Glutamatergic neuron (in vitro differentiated cells): ENCODE measurements around the gene TMPRSS9. TPM values are rescaled to one million over a fixed set of nuclear protein-coding genes. Genes with fewer than 3 reads are reported as not detected.
A peak's percentile ranks its signal among the peaks of the same experiment; 100 is the strongest.

ENCODE experiments used
- DNase-seq: peaks from one replicate; pipeline ENCODE4 v3.0.0; 2022
- H3K27ac Mint-ChIP-seq: one replicate; pipeline ENCODE4 v1.8.0; 2020; ENCODE audit warnings: mild to moderate bottlenecking, mixed read lengths, inconsistent platforms; ENCODE audit not compliant: unreplicated experiment
- H3K27me3 Mint-ChIP-seq: one replicate; pipeline ENCODE4 v1.8.0; 2020; ENCODE audit warnings: mild to moderate bottlenecking, moderate library complexity, mixed read lengths, inconsistent platforms; ENCODE audit not compliant: unreplicated experiment
- H3K36me3 Mint-ChIP-seq: one replicate; pipeline ENCODE4 v1.8.0; 2020; ENCODE audit warnings: mild to moderate bottlenecking, mixed read lengths, inconsistent platforms; ENCODE audit not compliant: unreplicated experiment
- H3K4me1 Mint-ChIP-seq: one replicate; pipeline ENCODE4 v1.8.0; 2020; ENCODE audit warnings: mild to moderate bottlenecking, low read depth, mixed read lengths, inconsistent platforms; ENCODE audit not compliant: unreplicated experiment
- H3K4me3 Mint-ChIP-seq: one replicate; pipeline ENCODE4 v1.8.0; 2020; ENCODE audit warnings: mild to moderate bottlenecking, mixed read lengths, inconsistent platforms; ENCODE audit not compliant: unreplicated experiment
- H3K9me3 Mint-ChIP-seq: one replicate; pipeline ENCODE4 v1.8.0; 2020; ENCODE audit warnings: mild to moderate bottlenecking, moderate library complexity, mixed read lengths, inconsistent platforms; ENCODE audit not compliant: unreplicated experiment
- CTCF ChIP-seq: fragments of 200-600 bp; sonication (generic); IDR thresholded peaks from one replicate; pipeline ENCODE4 v1.5.0; 2021; ENCODE audit not compliant: partially characterized antibody, unreplicated experiment
- total RNA-seq: library from RNA; stranded (reverse); fragmentation: NEBNext Ultra II Directional; extraction: Animal tissue kit (Norgen Biotek cat#: 25700); gene quantifications from one replicate; pipeline ENCODE4 v1.2.1, GENCODE V29; 2021; ENCODE audit not compliant: unreplicated experiment

TMPRSS9 gene
- total RNA-seq, 1 donor from 2014 or later = 0.29 TPM

DNA sequence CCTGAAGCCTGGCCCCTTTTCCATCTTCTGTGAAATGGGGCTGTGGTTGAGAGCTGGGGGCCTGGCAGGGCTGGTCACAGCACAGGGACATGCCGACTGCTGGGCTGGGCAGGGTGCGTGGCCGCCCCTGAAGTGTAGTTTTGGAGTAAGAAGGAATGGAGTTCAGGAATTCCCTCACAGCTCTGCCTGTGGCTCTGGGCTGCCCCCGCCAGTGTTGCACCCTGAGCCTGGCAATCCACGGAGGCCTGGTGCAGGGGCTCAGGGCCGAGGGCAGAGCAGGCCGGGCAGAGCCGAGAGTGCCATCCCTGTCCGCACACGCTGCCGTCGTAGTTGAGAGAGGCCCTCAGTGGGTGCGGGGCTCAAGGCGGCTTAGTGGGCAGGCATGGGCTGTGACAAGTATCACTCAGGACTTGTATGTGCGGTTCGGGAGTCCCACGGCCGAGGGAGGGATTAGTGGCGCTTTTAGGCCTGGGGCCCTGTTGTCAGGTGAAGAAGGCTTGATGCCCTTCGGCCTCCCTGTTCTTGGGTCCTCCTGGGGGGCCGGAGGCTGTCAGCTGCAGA, 21.9 kb upstream of the TMPRSS9 start:
- Mint-ChIP-seq H3K4me1 (peaks cover 20% of the 10 kb centered on the region), H3K36me3 (peaks cover 11% of the 10 kb centered on the region), H3K27me3 (peaks cover 14% of the 10 kb centered on the region), H3K27ac (no peak overlapping the region), H3K9me3 (peaks cover 17% of the 10 kb centered on the region), H3K4me3 (no peak overlapping the region)
- no peak for TF ChIP-seq CTCF
- DNase-seq = peak; percentile 13

GRCh38 chr19:2338751-2339643, 21.1 kb upstream of the TMPRSS9 start:
- peak; percentile 16 for DNase-seq
- Mint-ChIP-seq H3K27ac (no peak overlapping the region), H3K36me3 (peaks cover 11% of the 10 kb centered on the region), H3K27me3 (peaks cover 9% of the 10 kb centered on the region), H3K9me3 (peaks cover 11% of the 10 kb centered on the region), H3K4me1 (peaks cover 20% of the 10 kb centered on the region), H3K4me3 (no peak overlapping the region)
- no peak for TF ChIP-seq CTCF

GRCh38 chr19:2339644-2340310, 20.3 kb upstream of the TMPRSS9 start:
- no peak for TF ChIP-seq CTCF
- Mint-ChIP-seq H3K36me3 (peaks cover 11% of the 10 kb centered on the region), H3K4me1 (peaks cover 20% of the 10 kb centered on the region), H3K4me3 (no peak overlapping the region), H3K27me3 (peaks cover 7% of the 10 kb centered on the region), H3K9me3 (peaks cover 9% of the 10 kb centered on the region), H3K27ac (no peak overlapping the region)
- peak; percentile 13 for DNase-seq

- TF ChIP-seq CTCF = no peak
- Mint-ChIP-seq H3K36me3 (peaks cover 10% of the 10 kb centered on the region), H3K4me1 (peaks cover 19% of the 10 kb centered on the region), H3K9me3 (peaks cover 8% of the 10 kb centered on the region), H3K27me3 (peaks cover 6% of the 10 kb centered on the region), H3K4me3 (no peak overlapping the region), H3K27ac (no peak overlapping the region)
- DNase-seq = no peak
Measured at GRCh38 chr19:2340496-2341243, 19.4 kb upstream of the TMPRSS9 start.
